Panc1 (cell line): ENCODE data around the gene SYCP2. TPM values are rescaled to one million over a fixed set of nuclear protein-coding genes. Genes with fewer than 3 reads are reported as not detected.

Source experiments
- ATAC-seq: fragments of 200-7000 bp; cut with Tn5 transposase; 2 replicates; pipeline ENCODE4 v1.9.1; 2020; ENCODE audit warnings: mild to moderate bottlenecking, moderate library complexity
- BruUV-seq: library from RNA; stranded (reverse); fragments of 400-500 nt; replicated peaks from 2 replicates; lab custom pipeline; 2021; lab: Mats Ljungman, UMichigan
- CTCF ChIA-PET: fragments of 300-600 bp; sonication (Branson Sonifier 250); formaldehyde crosslinking; loops from one replicate; lab custom pipeline; 2022; ENCODE audit warnings: antibody characterized with exemption; lab: Charles Lee
- POLR2A ChIA-PET: fragments of 300-600 bp; sonication (Branson Sonifier 250); formaldehyde crosslinking; loops from one replicate; lab custom pipeline; 2022; ENCODE audit warnings: antibody characterized with exemption; lab: Charles Lee
- DNase-seq: peaks from one replicate; pipeline ENCODE4 v3.0.0-alpha.2; 2010; ENCODE audit warnings: low read depth, low spot score
- H3K27ac ChIP-seq: 2 replicates; pipeline ENCODE4 v1.5.1; 2011; ENCODE audit warnings: mild to moderate bottlenecking, low read length, inconsistent platforms
- H3K27me3 ChIP-seq: fragments of 200-500 bp; sonication (Bioruptor generic); 2 replicates; pipeline ENCODE4 v1.6.0; 2014; ENCODE audit warnings: low read length, inconsistent platforms; ENCODE audit not compliant: control insufficient read depth, insufficient read depth
- H3K36me3 ChIP-seq: fragments of 200-500 bp; sonication (Bioruptor generic); 2 replicates; pipeline ENCODE4 v1.5.1; 2014; ENCODE audit warnings: inconsistent platforms, mild to moderate bottlenecking, low read length, moderate library complexity; ENCODE audit not compliant: control insufficient read depth, insufficient read depth
- H3K4me1 ChIP-seq: 2 replicates; pipeline ENCODE4 v1.5.1; 2011; ENCODE audit warnings: inconsistent platforms, mild to moderate bottlenecking, low read length, moderate library complexity; ENCODE audit not compliant: control insufficient read depth, insufficient read depth
- H3K4me3 ChIP-seq, 2 experiments: 2 replicates each; pipeline ENCODE4 v1.5.1; 2011 to 2012; ENCODE audit warnings: low read depth in 2 of 2, low read length in 2 of 2, mild to moderate bottlenecking in 2 of 2, inconsistent platforms in 1 of 2, moderate library complexity in 1 of 2
- H3K9me3 ChIP-seq: fragments of 200-500 bp; sonication (Bioruptor generic); 2 replicates; pipeline ENCODE4 v1.5.1; 2014; ENCODE audit warnings: low read depth, mild to moderate bottlenecking, inconsistent platforms, low read length, moderate library complexity; ENCODE audit not compliant: control insufficient read depth, insufficient read depth
- POLR2AphosphoS5 ChIP-seq: IDR thresholded peaks from 2 replicates; pipeline ENCODE4 v1.6.1; 2012; ENCODE audit warnings: mild to moderate bottlenecking, low read depth, low read length, moderate library complexity
- SIN3A ChIP-seq: IDR thresholded peaks from 2 replicates; pipeline ENCODE4 v1.6.1; 2012; ENCODE audit warnings: low read depth, mild to moderate bottlenecking, low read length, moderate library complexity, borderline replicate concordance; ENCODE audit not compliant: insufficient read depth
- TCF7L2 ChIP-seq: IDR thresholded peaks from 2 replicates; pipeline ENCODE4 v1.6.1; 2011; ENCODE audit warnings: mild to moderate bottlenecking, low read depth, low read length, inconsistent platforms
- in situ Hi-C: cut with HindIII; loops from 2 replicates; pipeline ENCODE4 v1.10.0; 2016; ENCODE audit warnings: low sequenced_read_pairs, low pct_unique_long_range_greater_than_20kb
- intact Hi-C: fragments of 100-400 bp; cut with micrococcal nuclease; formaldehyde crosslinking; loops from one replicate; pipeline ENCODE4 v1.10.0; 2022; ENCODE audit not compliant: unreplicated experiment
- total RNA-seq: library from RNA; stranded (reverse); gene quantifications from one replicate; pipeline ENCODE4 v1.2.1, GENCODE V29; 2021; ENCODE audit not compliant: unreplicated experiment
- TF ChIP-seq, protein P1 (sequence below): fragments of 450-650 bp; IDR thresholded peaks from 2 replicates; pipeline ENCODE4 v1.5.1; 2017; ENCODE audit warnings: mild to moderate bottlenecking
- TF ChIP-seq, protein P2 (sequence below), 2 experiments: IDR thresholded peaks; 2 replicates each; pipeline ENCODE4 v1.6.1; 2011 to 2012; ENCODE audit warnings: low read depth in 2 of 2, control low read depth in 1 of 2, low read length in 1 of 2, mild to moderate bottlenecking in 1 of 2, moderate library complexity in 1 of 2; ENCODE audit not compliant: insufficient read depth in 1 of 2

The SYCP2 gene
- total RNA-seq, 1 experiment from 2014 or later, result 39.7 TPM

DNA sequence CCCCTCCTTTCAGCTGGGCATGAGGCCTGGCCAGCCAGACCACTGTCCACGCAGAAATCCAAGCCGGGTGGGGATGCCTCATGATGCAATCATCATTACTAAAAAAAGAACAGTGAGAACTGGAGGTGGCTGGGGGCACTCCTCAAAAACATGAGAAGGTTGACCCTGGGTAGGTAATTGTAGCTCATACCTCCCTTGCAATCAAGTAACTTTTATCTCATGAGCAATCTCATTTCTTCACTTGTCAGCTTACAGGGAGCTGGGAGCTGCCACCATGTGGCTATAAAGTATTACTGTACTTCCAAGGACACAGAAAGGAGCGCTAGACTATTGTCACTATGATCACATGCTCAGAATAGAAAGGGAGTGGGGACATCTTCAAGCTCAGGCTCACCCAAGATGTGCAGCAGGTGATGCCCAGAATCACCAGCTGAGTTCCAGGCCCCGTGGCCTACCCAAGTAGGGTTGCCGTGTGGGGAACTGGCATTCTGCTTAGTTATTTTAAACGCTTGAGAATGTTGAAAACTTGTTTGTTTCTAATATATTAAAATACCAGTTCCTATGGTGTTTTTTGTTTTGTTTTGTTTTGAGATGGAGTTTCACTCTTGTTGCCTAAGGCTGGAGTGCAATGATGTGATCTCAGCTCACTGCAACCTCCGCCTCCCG is 21.8 kb upstream of the SYCP2 start:
- TF ChIP-seq, protein P1, sequence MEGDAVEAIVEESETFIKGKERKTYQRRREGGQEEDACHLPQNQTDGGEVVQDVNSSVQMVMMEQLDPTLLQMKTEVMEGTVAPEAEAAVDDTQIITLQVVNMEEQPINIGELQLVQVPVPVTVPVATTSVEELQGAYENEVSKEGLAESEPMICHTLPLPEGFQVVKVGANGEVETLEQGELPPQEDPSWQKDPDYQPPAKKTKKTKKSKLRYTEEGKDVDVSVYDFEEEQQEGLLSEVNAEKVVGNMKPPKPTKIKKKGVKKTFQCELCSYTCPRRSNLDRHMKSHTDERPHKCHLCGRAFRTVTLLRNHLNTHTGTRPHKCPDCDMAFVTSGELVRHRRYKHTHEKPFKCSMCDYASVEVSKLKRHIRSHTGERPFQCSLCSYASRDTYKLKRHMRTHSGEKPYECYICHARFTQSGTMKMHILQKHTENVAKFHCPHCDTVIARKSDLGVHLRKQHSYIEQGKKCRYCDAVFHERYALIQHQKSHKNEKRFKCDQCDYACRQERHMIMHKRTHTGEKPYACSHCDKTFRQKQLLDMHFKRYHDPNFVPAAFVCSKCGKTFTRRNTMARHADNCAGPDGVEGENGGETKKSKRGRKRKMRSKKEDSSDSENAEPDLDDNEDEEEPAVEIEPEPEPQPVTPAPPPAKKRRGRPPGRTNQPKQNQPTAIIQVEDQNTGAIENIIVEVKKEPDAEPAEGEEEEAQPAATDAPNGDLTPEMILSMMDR, result peak; percentile 72
- TF ChIP-seq TCF7L2 (no peak), SIN3A (no peak), POLR2AphosphoS5 (no peak)
- TF ChIP-seq, protein P2, sequence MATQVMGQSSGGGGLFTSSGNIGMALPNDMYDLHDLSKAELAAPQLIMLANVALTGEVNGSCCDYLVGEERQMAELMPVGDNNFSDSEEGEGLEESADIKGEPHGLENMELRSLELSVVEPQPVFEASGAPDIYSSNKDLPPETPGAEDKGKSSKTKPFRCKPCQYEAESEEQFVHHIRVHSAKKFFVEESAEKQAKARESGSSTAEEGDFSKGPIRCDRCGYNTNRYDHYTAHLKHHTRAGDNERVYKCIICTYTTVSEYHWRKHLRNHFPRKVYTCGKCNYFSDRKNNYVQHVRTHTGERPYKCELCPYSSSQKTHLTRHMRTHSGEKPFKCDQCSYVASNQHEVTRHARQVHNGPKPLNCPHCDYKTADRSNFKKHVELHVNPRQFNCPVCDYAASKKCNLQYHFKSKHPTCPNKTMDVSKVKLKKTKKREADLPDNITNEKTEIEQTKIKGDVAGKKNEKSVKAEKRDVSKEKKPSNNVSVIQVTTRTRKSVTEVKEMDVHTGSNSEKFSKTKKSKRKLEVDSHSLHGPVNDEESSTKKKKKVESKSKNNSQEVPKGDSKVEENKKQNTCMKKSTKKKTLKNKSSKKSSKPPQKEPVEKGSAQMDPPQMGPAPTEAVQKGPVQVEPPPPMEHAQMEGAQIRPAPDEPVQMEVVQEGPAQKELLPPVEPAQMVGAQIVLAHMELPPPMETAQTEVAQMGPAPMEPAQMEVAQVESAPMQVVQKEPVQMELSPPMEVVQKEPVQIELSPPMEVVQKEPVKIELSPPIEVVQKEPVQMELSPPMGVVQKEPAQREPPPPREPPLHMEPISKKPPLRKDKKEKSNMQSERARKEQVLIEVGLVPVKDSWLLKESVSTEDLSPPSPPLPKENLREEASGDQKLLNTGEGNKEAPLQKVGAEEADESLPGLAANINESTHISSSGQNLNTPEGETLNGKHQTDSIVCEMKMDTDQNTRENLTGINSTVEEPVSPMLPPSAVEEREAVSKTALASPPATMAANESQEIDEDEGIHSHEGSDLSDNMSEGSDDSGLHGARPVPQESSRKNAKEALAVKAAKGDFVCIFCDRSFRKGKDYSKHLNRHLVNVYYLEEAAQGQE (IDR thresholded peaks at IDR 0.05; ENCODE audit: insufficient read depth in 1 of 2, low read depth in 2 of 2, low read length in 1 of 2), result no peak
- ATAC-seq (peak; percentile 94), DNase-seq (no peak)
- no peaks in the 10 kb centered on the region for H3K9me3 ChIP-seq
- H3K27me3 ChIP-seq, result no peaks in the 10 kb centered on the region
- POLR2A ChIA-PET, result no interaction called here
- BruUV-seq, result no TSS peak
- H3K4me3 ChIP-seq, result no peak overlapping the region
- in situ Hi-C loops, result no loop called here
- H3K27ac ChIP-seq, result no peak overlapping the region
- H3K36me3 ChIP-seq, result no peaks in the 10 kb centered on the region
- CTCF ChIA-PET, result interaction anchor here (1.1 kb wide), 1 partner anchor 218 kb away, joined by 3 read pairs; no protein-coding TSS in a partner anchor
- intact Hi-C loops, result no loop called here
- no peaks in the 10 kb centered on the region for H3K4me1 ChIP-seq

DNA sequence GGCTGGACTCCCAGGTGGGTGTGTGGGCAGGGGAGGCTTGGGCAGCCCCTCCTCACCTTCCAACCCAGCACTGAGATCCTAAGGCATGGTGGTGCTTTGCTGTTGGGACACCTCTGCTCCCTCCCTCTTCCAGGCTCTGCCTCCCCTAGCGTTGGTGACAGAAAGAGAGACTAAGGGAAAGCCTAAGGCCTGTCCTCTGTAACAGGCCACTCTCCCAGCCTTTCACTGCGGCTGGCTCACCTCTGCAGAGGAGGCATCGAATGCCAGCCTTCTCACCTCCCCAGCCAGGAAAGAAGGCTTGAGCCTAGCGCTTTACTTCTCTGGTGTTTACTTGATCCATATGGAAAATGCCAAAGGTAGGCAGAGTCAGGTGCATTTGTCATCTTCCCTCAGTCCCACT is 21.3 kb upstream of the SYCP2 start:
- Histone ChIP-seq H3K36me3 (no peaks in the 10 kb centered on the region), H3K27ac (no peak overlapping the region), H3K4me3 (no peak overlapping the region), H3K9me3 (no peaks in the 10 kb centered on the region), H3K4me1 (no peaks in the 10 kb centered on the region), H3K27me3 (no peaks in the 10 kb centered on the region)
- BruUV-seq, result no TSS peak
- ChIA-PET POLR2A (no interaction called here), CTCF (interaction anchor here (1.1 kb wide), 1 partner anchor 218 kb away, joined by 3 read pairs; no protein-coding TSS in a partner anchor)
- TF ChIP-seq, protein P1, result no peak
- TF ChIP-seq SIN3A (no peak), TCF7L2 (no peak), POLR2AphosphoS5 (no peak)
- TF ChIP-seq, protein P2 (IDR thresholded peaks at IDR 0.05; ENCODE audit: insufficient read depth in 1 of 2, low read depth in 2 of 2, low read length in 1 of 2), result no peak
- no peak for DNase-seq
- ATAC-seq, result peak; percentile 30; the same call in 1 of the 2 replicates
- in situ Hi-C loops (no loop called here), intact Hi-C loops (no loop called here)
